ENCODE measurements around the gene PKP4.

DNA sequence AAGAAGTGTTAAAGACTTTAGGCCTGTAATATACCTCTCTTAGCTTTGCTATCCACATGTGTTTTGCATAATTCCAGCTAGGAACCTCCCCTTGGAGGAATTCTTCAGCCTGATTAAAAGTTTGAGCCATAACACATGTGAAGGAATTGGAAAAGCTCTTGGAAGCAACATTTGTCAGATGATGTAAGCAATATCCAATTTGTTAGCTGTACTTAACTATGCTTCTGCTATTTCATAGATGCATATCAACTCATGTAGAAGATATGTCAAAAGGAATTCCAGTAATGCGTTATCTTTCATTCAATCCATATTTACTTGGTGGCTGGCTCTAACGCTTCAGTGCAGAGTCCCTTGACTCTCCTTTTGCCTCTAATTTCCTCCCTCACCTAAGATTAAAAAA lies 46.2 kb downstream of the PKP4 start:
- TF ChIP-seq, protein P1, sequence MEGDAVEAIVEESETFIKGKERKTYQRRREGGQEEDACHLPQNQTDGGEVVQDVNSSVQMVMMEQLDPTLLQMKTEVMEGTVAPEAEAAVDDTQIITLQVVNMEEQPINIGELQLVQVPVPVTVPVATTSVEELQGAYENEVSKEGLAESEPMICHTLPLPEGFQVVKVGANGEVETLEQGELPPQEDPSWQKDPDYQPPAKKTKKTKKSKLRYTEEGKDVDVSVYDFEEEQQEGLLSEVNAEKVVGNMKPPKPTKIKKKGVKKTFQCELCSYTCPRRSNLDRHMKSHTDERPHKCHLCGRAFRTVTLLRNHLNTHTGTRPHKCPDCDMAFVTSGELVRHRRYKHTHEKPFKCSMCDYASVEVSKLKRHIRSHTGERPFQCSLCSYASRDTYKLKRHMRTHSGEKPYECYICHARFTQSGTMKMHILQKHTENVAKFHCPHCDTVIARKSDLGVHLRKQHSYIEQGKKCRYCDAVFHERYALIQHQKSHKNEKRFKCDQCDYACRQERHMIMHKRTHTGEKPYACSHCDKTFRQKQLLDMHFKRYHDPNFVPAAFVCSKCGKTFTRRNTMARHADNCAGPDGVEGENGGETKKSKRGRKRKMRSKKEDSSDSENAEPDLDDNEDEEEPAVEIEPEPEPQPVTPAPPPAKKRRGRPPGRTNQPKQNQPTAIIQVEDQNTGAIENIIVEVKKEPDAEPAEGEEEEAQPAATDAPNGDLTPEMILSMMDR (IDR thresholded peaks at IDR 0.05; ENCODE audit: poor library complexity, severe bottlenecking), result no peak
- TF ChIP-seq, protein P2, sequence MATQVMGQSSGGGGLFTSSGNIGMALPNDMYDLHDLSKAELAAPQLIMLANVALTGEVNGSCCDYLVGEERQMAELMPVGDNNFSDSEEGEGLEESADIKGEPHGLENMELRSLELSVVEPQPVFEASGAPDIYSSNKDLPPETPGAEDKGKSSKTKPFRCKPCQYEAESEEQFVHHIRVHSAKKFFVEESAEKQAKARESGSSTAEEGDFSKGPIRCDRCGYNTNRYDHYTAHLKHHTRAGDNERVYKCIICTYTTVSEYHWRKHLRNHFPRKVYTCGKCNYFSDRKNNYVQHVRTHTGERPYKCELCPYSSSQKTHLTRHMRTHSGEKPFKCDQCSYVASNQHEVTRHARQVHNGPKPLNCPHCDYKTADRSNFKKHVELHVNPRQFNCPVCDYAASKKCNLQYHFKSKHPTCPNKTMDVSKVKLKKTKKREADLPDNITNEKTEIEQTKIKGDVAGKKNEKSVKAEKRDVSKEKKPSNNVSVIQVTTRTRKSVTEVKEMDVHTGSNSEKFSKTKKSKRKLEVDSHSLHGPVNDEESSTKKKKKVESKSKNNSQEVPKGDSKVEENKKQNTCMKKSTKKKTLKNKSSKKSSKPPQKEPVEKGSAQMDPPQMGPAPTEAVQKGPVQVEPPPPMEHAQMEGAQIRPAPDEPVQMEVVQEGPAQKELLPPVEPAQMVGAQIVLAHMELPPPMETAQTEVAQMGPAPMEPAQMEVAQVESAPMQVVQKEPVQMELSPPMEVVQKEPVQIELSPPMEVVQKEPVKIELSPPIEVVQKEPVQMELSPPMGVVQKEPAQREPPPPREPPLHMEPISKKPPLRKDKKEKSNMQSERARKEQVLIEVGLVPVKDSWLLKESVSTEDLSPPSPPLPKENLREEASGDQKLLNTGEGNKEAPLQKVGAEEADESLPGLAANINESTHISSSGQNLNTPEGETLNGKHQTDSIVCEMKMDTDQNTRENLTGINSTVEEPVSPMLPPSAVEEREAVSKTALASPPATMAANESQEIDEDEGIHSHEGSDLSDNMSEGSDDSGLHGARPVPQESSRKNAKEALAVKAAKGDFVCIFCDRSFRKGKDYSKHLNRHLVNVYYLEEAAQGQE (IDR thresholded peaks at IDR 0.05; ENCODE audit: borderline replicate concordance), result no peak
- TF ChIP-seq POLR2AphosphoS5 (IDR thresholded peaks at IDR 0.05) (no peak), RAD21 (conservative IDR thresholded peaks at IDR 0.05) (no peak)
